A549 (cell line): ENCODE results near the gene HOXD9. TPM values are rescaled to one million over a fixed set of nuclear protein-coding genes. Genes with fewer than 3 reads are reported as not detected.

ENCODE experiments used
- ATAC-seq, 2 experiments: fragments of 200-7000 bp in 1 of 2; fragments of >200 bp in 1 of 2; cut with Nextera tagmentation in 1 of 2; cut with Tn5 transposase in 1 of 2; 3 replicates each; pipeline versions ENCODE4 v1.8.0 to v1.9.1; 2018 to 2020; ENCODE audit warnings: mild to moderate bottlenecking in 1 of 2, moderate library complexity in 1 of 2
- CTCF ChIA-PET: fragments of 300-600 bp; sonication (Branson Sonifier 250); formaldehyde crosslinking; extraction: SDS; loops from one replicate; lab custom pipeline; 2021; ENCODE audit warnings: antibody characterized with exemption, inconsistent platforms; lab: Yijun Ruan, JAX
- POLR2A ChIA-PET: fragments of 350-600 bp; formaldehyde crosslinking; extraction: SDS; loops from one replicate; lab custom pipeline; 2021; ENCODE audit warnings: antibody characterized with exemption, inconsistent platforms; lab: Yijun Ruan, JAX
- DNase-seq, 2 experiments: peaks; one replicate each; pipeline versions ENCODE4 v3.0.0 to v3.0.0-alpha.2; 2011 to 2016; ENCODE audit warnings: low read depth in 1 of 2, low spot score in 1 of 2
- FAIRE-seq: peaks from 2 replicates; lab custom pipeline; 2011; peaks lifted over from hg19 to GRCh38; lab: Jason Lieb, UNC
- H3K27ac ChIP-seq, 2 experiments: fragments of >200 bp; sonication (Bioruptor Twin); formaldehyde crosslinking; 3 replicates each; pipeline ENCODE4 v1.5.1; 2016 to 2017
- H3K4me1 ChIP-seq: fragments of >200 bp; sonication (Bioruptor Twin); formaldehyde crosslinking; 3 replicates; pipeline ENCODE4 v1.6.1; 2016
- H3K4me2 ChIP-seq: fragments of >200 bp; sonication (Bioruptor Twin); formaldehyde crosslinking; 3 replicates; pipeline ENCODE4 v1.6.1; 2016
- H3K4me3 ChIP-seq: fragments of >200 bp; sonication (Bioruptor Twin); formaldehyde crosslinking; 3 replicates; pipeline ENCODE4 v1.5.1; 2016
- H3K9me3 ChIP-seq: fragments of >200 bp; sonication (Bioruptor Twin); formaldehyde crosslinking; 3 replicates; pipeline ENCODE4 v1.6.1; 2016
- ATOH8 ChIP-seq: fragments of 250-450 bp; sonication (Bioruptor Pico); IDR thresholded peaks from 2 replicates; pipeline ENCODE4 v1.5.0; 2020; ENCODE audit warnings: low read depth, mild to moderate bottlenecking, moderate library complexity
- BHLHE40 ChIP-seq: IDR thresholded peaks from 2 replicates; pipeline ENCODE4 v1.6.1; 2012; ENCODE audit warnings: low read depth, low read length, inconsistent platforms
- CEBPB ChIP-seq, 2 experiments: fragments of >200 bp in 1 of 2; sonication (Bioruptor Twin) in 1 of 2; formaldehyde crosslinking in 1 of 2; IDR thresholded peaks; 2 replicates each; pipeline ENCODE4 v1.6.1; 2012 to 2016
- CHD2 ChIP-seq: fragments of 150-350 bp; IDR thresholded peaks from 2 replicates; pipeline ENCODE4 v1.6.1; 2014; ENCODE audit warnings: low read length; ENCODE audit not compliant: partially characterized antibody
- CTCF ChIP-seq: fragments of >200 bp; sonication (Bioruptor Twin); formaldehyde crosslinking; IDR thresholded peaks from 3 replicates; pipeline ENCODE4 v1.5.1; 2016
- FOXS1 ChIP-seq: fragments of 250-450 bp; sonication (Bioruptor Pico); IDR thresholded peaks from 2 replicates; pipeline ENCODE4 v1.5.0; 2020; ENCODE audit warnings: mild to moderate bottlenecking, moderate library complexity
- HDAC2 ChIP-seq: fragments of 200-600 bp; sonication (generic); IDR thresholded peaks from 2 replicates; pipeline ENCODE4 v1.6.1; 2016
- HEYL ChIP-seq: fragments of 250-450 bp; sonication (Bioruptor Pico); IDR thresholded peaks from 2 replicates; pipeline ENCODE4 v1.8.0; 2021; ENCODE audit warnings: mild to moderate bottlenecking, moderate library complexity
- HMGXB4 ChIP-seq: fragments of 250-450 bp; sonication (Bioruptor Pico); IDR thresholded peaks from 2 replicates; pipeline ENCODE4 v1.5.0; 2021; ENCODE audit warnings: mild to moderate bottlenecking, moderate library complexity, borderline replicate concordance
- HOXA7 ChIP-seq: fragments of 250-450 bp; sonication (Bioruptor Pico); IDR thresholded peaks from 2 replicates; pipeline ENCODE4 v1.5.0; 2020; ENCODE audit warnings: mild to moderate bottlenecking, moderate library complexity
- HOXB13 ChIP-seq: fragments of 250-450 bp; sonication (Bioruptor Pico); IDR thresholded peaks from 2 replicates; pipeline ENCODE4 v1.5.0; 2020; ENCODE audit warnings: low read depth, mild to moderate bottlenecking, moderate library complexity
- HOXB5 ChIP-seq: fragments of 250-450 bp; sonication (Bioruptor Pico); IDR thresholded peaks from 2 replicates; pipeline ENCODE4 v1.5.0; 2020; ENCODE audit warnings: mild to moderate bottlenecking, moderate library complexity
- JUNB ChIP-seq: fragments of >200 bp; sonication (Bioruptor Twin); formaldehyde crosslinking; IDR thresholded peaks from 2 replicates; pipeline ENCODE4 v1.6.1; 2016
- KDM1A ChIP-seq: fragments of 200-600 bp; sonication (generic); IDR thresholded peaks from 2 replicates; pipeline ENCODE4 v1.6.1; 2016; ENCODE audit warnings: low read depth, mild to moderate bottlenecking
- KDM5A ChIP-seq: fragments of 200-600 bp; sonication (generic); IDR thresholded peaks from 2 replicates; pipeline ENCODE4 v1.6.1; 2016; ENCODE audit warnings: antibody characterized with exemption, mild to moderate bottlenecking
- NFE2L2 ChIP-seq: fragments of 150-350 bp; conservative IDR thresholded peaks from 2 replicates; pipeline ENCODE4 v1.6.1; 2014; ENCODE audit warnings: low read length
- NPAS2 ChIP-seq: fragments of 250-450 bp; sonication (Bioruptor Pico); IDR thresholded peaks from 2 replicates; pipeline ENCODE4 v1.8.0; 2022; ENCODE audit warnings: mild to moderate bottlenecking, moderate library complexity, borderline replicate concordance
- NR3C1 ChIP-seq: fragments of >200 bp; sonication (Bioruptor Twin); formaldehyde crosslinking; IDR thresholded peaks from 3 replicates; pipeline ENCODE4 v1.6.1; 2017
- PBX3 ChIP-seq: IDR thresholded peaks from 2 replicates; pipeline ENCODE4 v1.6.1; 2012
- PHF8 ChIP-seq: fragments of 200-600 bp; sonication (generic); IDR thresholded peaks from 2 replicates; pipeline ENCODE4 v1.6.1; 2016; ENCODE audit warnings: low read depth, mild to moderate bottlenecking, antibody characterized with exemption, moderate library complexity, borderline replicate concordance
- POLR2A ChIP-seq: IDR thresholded peaks from 2 replicates; pipeline ENCODE4 v1.6.1; 2012; ENCODE audit warnings: mild to moderate bottlenecking, low read length
- POLR2AphosphoS2 ChIP-seq: conservative IDR thresholded peaks from 2 replicates; pipeline ENCODE4 v1.6.1; 2012; ENCODE audit warnings: low read length, improper control_type of control experiment, inconsistent platforms
- RAD21 ChIP-seq, 2 experiments: fragments of >200 bp in 1 of 2; sonication (Bioruptor Twin) in 1 of 2; formaldehyde crosslinking in 1 of 2; IDR thresholded peaks in 1 of 2; conservative IDR thresholded peaks in 1 of 2; 2 replicates in 1 of 2; 3 replicates in 1 of 2; pipeline ENCODE4 v1.6.1; 2012 to 2018; ENCODE audit warnings: inconsistent platforms in 1 of 2
- RARB ChIP-seq: fragments of 250-450 bp; sonication (Bioruptor Pico); IDR thresholded peaks from 2 replicates; pipeline ENCODE4 v1.8.0; 2021; ENCODE audit warnings: mild to moderate bottlenecking, moderate library complexity
- RCOR1 ChIP-seq: fragments of 150-350 bp; IDR thresholded peaks from 2 replicates; pipeline ENCODE4 v1.6.1; 2014; ENCODE audit warnings: antibody characterized with exemption, low read length, low read depth
- SREBF2 ChIP-seq: fragments of 450-650 bp; IDR thresholded peaks from 2 replicates; pipeline ENCODE4 v1.6.1; 2014; ENCODE audit warnings: mild to moderate bottlenecking, moderate library complexity
- TFCP2L1 ChIP-seq: fragments of 250-450 bp; sonication (Bioruptor Pico); IDR thresholded peaks from 2 replicates; pipeline ENCODE4 v1.5.0; 2021; ENCODE audit warnings: mild to moderate bottlenecking
- TP53 ChIP-seq: fragments of 250-450 bp; sonication (Bioruptor Pico); IDR thresholded peaks from 2 replicates; pipeline ENCODE4 v1.5.0; 2021; ENCODE audit warnings: mild to moderate bottlenecking, moderate library complexity
- ZC3H11A ChIP-seq: fragments of 450-650 bp; IDR thresholded peaks from 2 replicates; pipeline ENCODE4 v1.6.1; 2014; ENCODE audit warnings: antibody characterized with exemption, mild to moderate bottlenecking
- ZSCAN20 ChIP-seq: fragments of 250-450 bp; sonication (Bioruptor Pico); IDR thresholded peaks from 2 replicates; pipeline ENCODE4 v1.8.0; 2022; ENCODE audit warnings: mild to moderate bottlenecking, moderate library complexity
- WGBS: methylation state at CpG from one replicate; pipeline ENCODE4 v1.1.6; 2017; ENCODE audit errors: missing lambda C conversion rate; 5-methylcytosine and 5-hydroxymethylcytosine counted together
- polyA plus RNA-seq, 4 experiments: library from polyadenylated mRNA; depleted of rRNA in 3 of 4; stranded (reverse); fragments of >200 nt; fragmentation: RNase III in 1 of 4; extraction: RNeasy Plus Mini Kit Qiagen cat#74134 plus additional on column Dnase treatment in 1 of 4; gene quantifications; 2 replicates in 3 of 4; 3 replicates in 1 of 4; pipeline ENCODE4 v1.2.3, GENCODE V29; 2011 to 2017

Gene HOXD9
- polyA plus RNA-seq, 2 of the 4 experiments (the other 2 are of a cell fraction) = 0.45 to 1.0 TPM

DNA sequence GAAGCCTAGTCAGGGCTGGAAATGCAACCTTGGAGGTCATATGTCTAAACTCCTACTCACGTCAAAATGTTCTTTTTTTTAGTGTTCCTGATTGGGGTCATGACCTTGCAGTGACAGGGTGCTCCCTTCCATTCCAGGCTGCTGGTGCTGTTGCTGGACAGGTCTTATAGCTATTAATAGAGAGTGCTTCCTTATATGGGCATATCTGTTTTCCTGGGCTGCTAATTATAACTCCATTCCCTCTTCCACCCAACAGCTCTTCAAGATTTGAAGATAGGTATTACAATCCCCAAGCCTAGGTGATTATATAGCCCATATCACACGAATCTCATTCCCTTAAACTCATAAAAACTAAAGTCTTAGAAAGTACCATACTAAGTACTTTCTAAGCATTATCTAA, 47.2 kb downstream of the HOXD9 start:
- ChIA-PET POLR2A (no interaction called here), CTCF (interaction anchor here (2.2 kb wide), 1 partner anchor 29 kb away, joined by 8 read pairs; no protein-coding TSS in a partner anchor)
- Histone ChIP-seq H3K4me1 (peaks cover 6% of the 10 kb centered on the region; the same call in 1 of the 3 replicates), H3K27ac (no peak overlapping the region), H3K4me2 (no peak overlapping the region), H3K9me3 (no peaks in the 10 kb centered on the region), H3K4me3 (no peak overlapping the region)
- ATAC-seq (no peak), FAIRE-seq (no peak), DNase-seq (no peak)
- TF ChIP-seq TFCP2L1 (no peak), NFE2L2 (no peak), POLR2AphosphoS2 (no peak), CHD2 (no peak), KDM1A (no peak), FOXS1 (CRISPR knock-in tag) (no peak), RARB (CRISPR knock-in tag) (no peak), HEYL (no peak), ZSCAN20 (CRISPR knock-in tag) (no peak), PBX3 (no peak), HMGXB4 (CRISPR knock-in tag) (no peak), ZC3H11A (no peak), ATOH8 (CRISPR knock-in tag) (no peak), HOXA7 (CRISPR knock-in tag) (no peak), POLR2A (no peak), BHLHE40 (no peak), PHF8 (no peak), TP53 (CRISPR knock-in tag) (no peak), JUNB (no peak), CEBPB (IDR thresholded peaks at IDR 0.05) (no peak)
- WGBS = 56% methylated on average over 2 of the region's 2 CpGs

DNA sequence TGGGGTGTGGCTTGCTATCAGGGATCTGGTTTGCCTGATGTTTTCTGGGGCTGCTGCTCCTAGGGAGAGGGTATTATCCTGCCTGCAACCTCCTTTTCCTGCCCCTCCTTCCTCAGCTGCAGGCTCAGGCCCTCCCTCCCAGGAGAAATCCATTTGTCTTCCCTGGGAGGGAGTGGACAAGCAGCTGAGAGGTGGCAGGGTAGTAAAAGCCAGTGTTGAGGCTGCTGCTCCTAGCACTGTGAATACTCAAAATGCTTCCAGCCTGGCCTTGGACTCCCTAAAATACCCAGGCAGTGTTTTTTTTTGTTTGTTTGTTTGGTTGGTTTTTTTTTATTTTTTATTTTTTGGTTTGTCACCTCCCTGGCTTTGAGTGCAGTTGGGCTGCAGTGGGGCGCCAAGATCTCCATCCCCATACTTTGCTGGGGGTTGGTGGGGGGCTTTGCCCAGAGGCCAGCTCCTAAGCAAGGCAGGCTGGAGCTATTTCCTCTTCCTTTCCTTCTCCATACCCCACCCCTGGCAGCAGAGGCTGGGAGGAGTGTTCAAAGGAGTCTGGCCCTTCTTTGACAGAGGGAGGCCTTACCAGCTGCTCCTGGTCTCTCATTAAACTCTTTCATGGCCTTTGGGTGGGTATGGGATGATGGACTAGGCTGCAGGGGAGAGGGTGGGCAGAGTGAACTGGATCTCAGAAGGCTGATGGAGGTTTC, 48.2 kb downstream of the HOXD9 start:
- Histone ChIP-seq H3K27ac (no peak overlapping the region), H3K4me2 (no peak overlapping the region), H3K4me3 (no peak overlapping the region), H3K9me3 (no peaks in the 10 kb centered on the region), H3K4me1 (peaks cover 6% of the 10 kb centered on the region; the same call in 1 of the 3 replicates)
- 73% methylated on average over 1 of the region's 1 CpG for WGBS
- no peak for FAIRE-seq
- no peak for DNase-seq
- CTCF ChIA-PET = interaction anchor here (2.2 kb wide), 1 partner anchor 30 kb away, joined by 8 read pairs; no protein-coding TSS in a partner anchor
- POLR2A ChIA-PET = no interaction called here
- ATAC-seq = no peak
- TF ChIP-seq NR3C1 (no peak), HDAC2 (no peak), RCOR1 (no peak), HOXB5 (CRISPR knock-in tag) (no peak), RAD21 (conservative IDR thresholded peaks at IDR 0.05 in 1 of 2, IDR thresholded peaks at IDR 0.05 in 1 of 2) (no peak), SREBF2 (no peak), ATOH8 (CRISPR knock-in tag) (no peak), CTCF (no peak), HEYL (no peak), KDM5A (no peak), ZSCAN20 (CRISPR knock-in tag) (no peak), HOXB13 (no peak), POLR2AphosphoS2 (no peak), NPAS2 (CRISPR knock-in tag) (no peak), HMGXB4 (CRISPR knock-in tag) (no peak)
